K562 (cell line): Measurements from ENCODE around the gene LRRC58. TPM values are rescaled to one million over a fixed set of nuclear protein-coding genes. Genes with fewer than 3 reads are reported as not detected.

ENCODE experiments used
- E2F4 ChIP-seq: sonication (generic); formaldehyde crosslinking; IDR thresholded peaks from 2 replicates; pipeline ENCODE4 v1.8.0; 2022; ENCODE audit warnings: mild to moderate bottlenecking, low read depth, missing genetic modification reagents
- MTF1 ChIP-seq: fragments of 250-450 bp; sonication (Bioruptor Pico); IDR thresholded peaks from 2 replicates; pipeline ENCODE4 v1.9.0; 2021; ENCODE audit warnings: moderate library complexity, mild to moderate bottlenecking, inconsistent platforms, borderline replicate concordance
- PATZ1 ChIP-seq: fragments of 250-450 bp; sonication (Bioruptor Pico); IDR thresholded peaks from 2 replicates; pipeline ENCODE4 v1.5.0; 2020; ENCODE audit warnings: mild to moderate bottlenecking, borderline replicate concordance
- RBM14 ChIP-seq: fragments of 200-400 bp; formaldehyde crosslinking; IDR thresholded peaks from 2 replicates; pipeline ENCODE4 v1.6.1; 2018; ENCODE audit warnings: low read depth, mild to moderate bottlenecking, low read length, moderate library complexity, borderline replicate concordance; ENCODE audit not compliant: insufficient read depth
- REST ChIP-seq, 2 experiments: fragments of 450-650 bp; formaldehyde crosslinking in 1 of 2; IDR thresholded peaks; 2 replicates each; pipeline versions ENCODE4 v1.4.0 to v1.6.1; 2014 to 2020; ENCODE audit warnings: mild to moderate bottlenecking in 2 of 2, borderline replicate concordance in 1 of 2, low read depth in 1 of 2
- RREB1 ChIP-seq: fragments of 250-450 bp; sonication (Bioruptor Pico); IDR thresholded peaks from 2 replicates; pipeline ENCODE4 v1.4.0; 2020
- ZNF121 ChIP-seq: sonication (generic); formaldehyde crosslinking; conservative IDR thresholded peaks from 2 replicates; pipeline ENCODE4 v1.8.0; 2022; ENCODE audit warnings: missing genetic modification reagents
- polyA plus RNA-seq, 8 experiments: library from polyadenylated mRNA; depleted of rRNA in 4 of 8; stranded (reverse) in 5 of 8; unstranded in 3 of 8; fragments of >200 nt; fragmentation: Nextera tagmentation in 2 of 8; fragmentation: Illumina TruSeq in 1 of 8; extraction: Ambion mirVana in 2 of 8; extraction: Trizol in 1 of 8; gene quantifications; 2 replicates each; pipeline versions ENCODE4 v1.2.1 to v1.2.3, GENCODE V29; 2011 to 2014; ENCODE audit warnings: inconsistent platforms in 1 of 8, missing spikeins in 1 of 8
- total RNA-seq, 7 experiments: library from RNA; depleted of rRNA in 6 of 7; stranded (reverse); fragments of >200 nt in 6 of 7; fragmentation: Illumina TruSeq in 2 of 7; extraction: Trizol in 2 of 7; gene quantifications; 2 replicates each; pipeline versions ENCODE4 v1.2.1 to v1.2.3, GENCODE V29; 2011 to 2021; ENCODE audit warnings: low replicate concordance in 1 of 7

The LRRC58 gene
- total and polyA plus RNA-seq, 9 of the 15 experiments (the other 6 are each of a cell fraction or from before 2014, with no cell fraction given) = 5.6 to 26.6 (median 14.8) TPM

GRCh38 chr3:120348991-120349854, at the start of gene LRRC58 (continued):
- no peak for TF ChIP-seq MTF1 (CRISPR knock-in tag)
- TF ChIP-seq PATZ1 (CRISPR knock-in tag) = no peak
- no peak for TF ChIP-seq E2F4 (CRISPR knock-in tag)
- no peak for TF ChIP-seq RREB1 (CRISPR knock-in tag)
- no peak for TF ChIP-seq ZNF121 (CRISPR knock-in tag)
- TF ChIP-seq REST (IDR thresholded peaks at IDR 0.05; ENCODE audit: borderline replicate concordance) = no peak
- no peak for TF ChIP-seq REST (CRISPR knock-in tag; IDR thresholded peaks at IDR 0.05; ENCODE audit: low read depth)
- TF ChIP-seq RBM14 = no peak
